OCI-LY3 (cell line): ENCODE measurements around the gene ENGASE.
A peak's percentile ranks its signal among the peaks of the same experiment; 100 is the strongest.

ENCODE experiments used
- H2AFZ ChIP-seq: fragments of 200-600, 300-600 bp; shearing (Covaris generic); 2 replicates; pipeline ENCODE4 v1.6.0; 2014; ENCODE audit warnings: antibody characterized with exemption, low read depth, low read length
- H3K27ac ChIP-seq: fragments of 200-600, 300-600 bp; sonication (generic); 2 replicates; pipeline ENCODE4 v1.5.1; 2014; ENCODE audit warnings: mild to moderate bottlenecking, low read length, moderate library complexity, mixed read lengths
- H3K27me3 ChIP-seq: fragments of 200-600, 300-600 bp; sonication (generic); 2 replicates; pipeline ENCODE4 v1.6.1; 2014; ENCODE audit warnings: low read depth, low read length, mixed read lengths
- H3K36me3 ChIP-seq: fragments of 200-600, 300-600 bp; sonication (generic); replicated peaks from 2 replicates; pipeline ENCODE3; 2014; ENCODE audit warnings: low read depth, low read length, mixed read lengths
- H3K4me1 ChIP-seq: fragments of 300-600, 200-600 bp; sonication (generic); 2 replicates; pipeline ENCODE4 v1.6.1; 2014; ENCODE audit warnings: low read length, mixed read lengths
- H3K4me2 ChIP-seq: fragments of 200-600, 300-600 bp; sonication (generic); 2 replicates; pipeline ENCODE4 v1.6.1; 2014; ENCODE audit warnings: low read length, mixed read lengths
- H3K4me3 ChIP-seq: fragments of 300-600, 200-600 bp; sonication (generic); 2 replicates; pipeline ENCODE4 v1.5.1; 2014; ENCODE audit warnings: antibody characterized with exemption, mild to moderate bottlenecking, low read length, moderate library complexity
- H3K79me2 ChIP-seq: fragments of 300-600, 200-600 bp; shearing (Covaris generic); 2 replicates; pipeline ENCODE4 v1.6.1; 2014; ENCODE audit warnings: mild to moderate bottlenecking, low read length, mixed read lengths
- H3K9ac ChIP-seq: fragments of 300-600, 200-600 bp; shearing (Covaris generic); 2 replicates; pipeline ENCODE4 v1.6.0; 2014; ENCODE audit warnings: mild to moderate bottlenecking, low read length, moderate library complexity
- H3K9me3 ChIP-seq: fragments of 200-600, 300-600 bp; shearing (Covaris generic); 2 replicates; pipeline ENCODE4 v1.6.1; 2014; ENCODE audit warnings: low read length, mixed read lengths; ENCODE audit not compliant: insufficient read depth
- H4K20me1 ChIP-seq: fragments of 200-600, 300-600 bp; sonication (generic); 2 replicates; pipeline ENCODE4 v1.6.1; 2016; ENCODE audit warnings: low read length, mixed read lengths; ENCODE audit not compliant: insufficient read depth
- EZH2phosphoT487 ChIP-seq: fragments of 200-600 bp; shearing (Covaris generic); IDR thresholded peaks from 2 replicates; pipeline ENCODE4 v1.6.1; 2018; ENCODE audit warnings: antibody characterized with exemption, mixed run types, low read depth
- TF ChIP-seq, protein P1 (sequence below): fragments of 200-600, 300-600 bp; sonication (generic); IDR thresholded peaks from 2 replicates; pipeline ENCODE4 v1.5.1; 2014; ENCODE audit warnings: antibody characterized with exemption, low read length, low read depth

The ENGASE gene

DNA sequence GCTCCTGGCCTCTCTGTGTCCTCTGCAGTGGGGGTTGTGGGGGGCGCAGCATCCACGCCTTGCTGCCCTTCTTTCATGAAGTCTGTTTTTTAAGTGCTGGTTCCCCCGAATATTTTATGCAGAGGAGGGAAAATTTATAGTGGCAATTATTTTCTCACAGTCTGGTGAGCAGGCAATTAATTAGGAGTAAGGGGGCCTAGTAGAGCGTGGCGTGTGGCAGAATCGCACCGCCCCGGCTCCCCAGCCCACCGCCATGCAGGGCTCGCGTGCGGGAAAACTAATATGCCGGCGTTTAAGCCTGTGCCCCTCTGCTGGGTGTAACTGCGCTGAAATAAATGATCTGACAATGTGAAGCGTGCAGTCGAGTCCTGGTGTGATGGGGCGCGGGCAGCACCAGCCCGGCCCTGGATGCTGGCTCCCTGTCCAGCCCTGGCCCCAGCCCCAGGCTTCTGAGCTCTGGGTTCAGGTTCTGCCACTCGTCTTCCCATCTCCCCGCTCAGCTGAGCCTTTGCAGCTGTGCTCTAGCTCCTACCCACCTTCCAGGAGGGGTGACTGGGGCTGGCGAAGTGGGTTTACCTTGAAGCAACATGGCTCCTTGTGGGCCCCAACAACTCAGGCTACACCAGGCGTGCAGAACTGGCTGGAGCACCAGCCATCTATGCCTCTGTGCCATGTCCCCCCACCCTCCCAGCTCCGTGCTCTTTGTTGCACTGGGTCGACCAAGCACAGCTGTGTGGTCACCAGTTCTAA lies 13.8 kb downstream of the ENGASE start:
- Histone ChIP-seq H3K27ac (no peak overlapping the region), H3K79me2 (no peaks in the 10 kb centered on the region), H3K4me2 (no peak overlapping the region), H3K9me3 (no peaks in the 10 kb centered on the region), H3K4me3 (no peak overlapping the region), H3K9ac (no peak overlapping the region), H3K27me3 (no peaks in the 10 kb centered on the region), H3K4me1 (no peaks in the 10 kb centered on the region), H4K20me1 (no peaks in the 10 kb centered on the region), H2AFZ (no peak overlapping the region), H3K36me3 (no peaks in the 10 kb centered on the region)
- TF ChIP-seq EZH2phosphoT487: no peak
- TF ChIP-seq, protein P1, sequence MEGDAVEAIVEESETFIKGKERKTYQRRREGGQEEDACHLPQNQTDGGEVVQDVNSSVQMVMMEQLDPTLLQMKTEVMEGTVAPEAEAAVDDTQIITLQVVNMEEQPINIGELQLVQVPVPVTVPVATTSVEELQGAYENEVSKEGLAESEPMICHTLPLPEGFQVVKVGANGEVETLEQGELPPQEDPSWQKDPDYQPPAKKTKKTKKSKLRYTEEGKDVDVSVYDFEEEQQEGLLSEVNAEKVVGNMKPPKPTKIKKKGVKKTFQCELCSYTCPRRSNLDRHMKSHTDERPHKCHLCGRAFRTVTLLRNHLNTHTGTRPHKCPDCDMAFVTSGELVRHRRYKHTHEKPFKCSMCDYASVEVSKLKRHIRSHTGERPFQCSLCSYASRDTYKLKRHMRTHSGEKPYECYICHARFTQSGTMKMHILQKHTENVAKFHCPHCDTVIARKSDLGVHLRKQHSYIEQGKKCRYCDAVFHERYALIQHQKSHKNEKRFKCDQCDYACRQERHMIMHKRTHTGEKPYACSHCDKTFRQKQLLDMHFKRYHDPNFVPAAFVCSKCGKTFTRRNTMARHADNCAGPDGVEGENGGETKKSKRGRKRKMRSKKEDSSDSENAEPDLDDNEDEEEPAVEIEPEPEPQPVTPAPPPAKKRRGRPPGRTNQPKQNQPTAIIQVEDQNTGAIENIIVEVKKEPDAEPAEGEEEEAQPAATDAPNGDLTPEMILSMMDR: no peak

- Histone ChIP-seq H3K4me2 (no peak overlapping the region), H3K9me3 (no peaks in the 10 kb centered on the region), H3K4me1 (no peaks in the 10 kb centered on the region), H3K27ac (no peak overlapping the region), H4K20me1 (no peaks in the 10 kb centered on the region), H3K36me3 (no peaks in the 10 kb centered on the region), H3K79me2 (no peaks in the 10 kb centered on the region), H3K4me3 (no peak overlapping the region), H3K27me3 (no peaks in the 10 kb centered on the region), H2AFZ (no peak overlapping the region), H3K9ac (no peak overlapping the region)
- no peak for TF ChIP-seq EZH2phosphoT487
- TF ChIP-seq, protein P1: no peak
Observed at GRCh38 chr17:79088997-79089328, 14.3 kb downstream of the ENGASE start.

GRCh38 chr17:79089720-79090442 lies 15.3 kb downstream of the ENGASE start:
- no peak overlapping the region for H2AFZ ChIP-seq
- H3K27ac ChIP-seq: no peak overlapping the region
- H3K36me3 ChIP-seq: no peaks in the 10 kb centered on the region
- no peaks in the 10 kb centered on the region for H4K20me1 ChIP-seq
- H3K9ac ChIP-seq: no peak overlapping the region
- no peaks in the 10 kb centered on the region for H3K9me3 ChIP-seq
- H3K4me3 ChIP-seq: no peak overlapping the region
- no peak overlapping the region for H3K4me2 ChIP-seq
- TF ChIP-seq EZH2phosphoT487: no peak
- TF ChIP-seq, protein P1: no peak
- H3K4me1 ChIP-seq: no peaks in the 10 kb centered on the region
- H3K27me3 ChIP-seq: no peaks in the 10 kb centered on the region
- no peaks in the 10 kb centered on the region for H3K79me2 ChIP-seq

GRCh38 chr17:79090443-79091225 lies 16.0 kb downstream of the ENGASE start:
- Histone ChIP-seq H3K4me1 (no peaks in the 10 kb centered on the region), H3K4me3 (no peak overlapping the region), H3K27ac (no peak overlapping the region), H3K4me2 (no peak overlapping the region), H3K36me3 (no peaks in the 10 kb centered on the region), H3K79me2 (no peaks in the 10 kb centered on the region), H3K27me3 (no peaks in the 10 kb centered on the region), H4K20me1 (no peaks in the 10 kb centered on the region), H3K9ac (no peak overlapping the region), H3K9me3 (no peaks in the 10 kb centered on the region), H2AFZ (no peak overlapping the region)
- no peak for TF ChIP-seq EZH2phosphoT487
- TF ChIP-seq, protein P1: peak; percentile 25; the same call in 1 of the 2 replicates
